HTERT RPE-1 (cell line): ENCODE results near the gene CATSPER1.
"Not testable (repeated sequence)": the region's sequence is repeated elsewhere in the genome, so short reads cannot be mapped to it uniquely, and the experiment has no call there.

Experiments
- in situ Hi-C: fragments of 300-500 bp; cut with MboI; formaldehyde crosslinking; loops from 4 replicates; pipeline ENCODE4 v1.14.3; 2020; ENCODE audit warnings: low sequenced_read_pairs

CATSPER1 gene

DNA sequence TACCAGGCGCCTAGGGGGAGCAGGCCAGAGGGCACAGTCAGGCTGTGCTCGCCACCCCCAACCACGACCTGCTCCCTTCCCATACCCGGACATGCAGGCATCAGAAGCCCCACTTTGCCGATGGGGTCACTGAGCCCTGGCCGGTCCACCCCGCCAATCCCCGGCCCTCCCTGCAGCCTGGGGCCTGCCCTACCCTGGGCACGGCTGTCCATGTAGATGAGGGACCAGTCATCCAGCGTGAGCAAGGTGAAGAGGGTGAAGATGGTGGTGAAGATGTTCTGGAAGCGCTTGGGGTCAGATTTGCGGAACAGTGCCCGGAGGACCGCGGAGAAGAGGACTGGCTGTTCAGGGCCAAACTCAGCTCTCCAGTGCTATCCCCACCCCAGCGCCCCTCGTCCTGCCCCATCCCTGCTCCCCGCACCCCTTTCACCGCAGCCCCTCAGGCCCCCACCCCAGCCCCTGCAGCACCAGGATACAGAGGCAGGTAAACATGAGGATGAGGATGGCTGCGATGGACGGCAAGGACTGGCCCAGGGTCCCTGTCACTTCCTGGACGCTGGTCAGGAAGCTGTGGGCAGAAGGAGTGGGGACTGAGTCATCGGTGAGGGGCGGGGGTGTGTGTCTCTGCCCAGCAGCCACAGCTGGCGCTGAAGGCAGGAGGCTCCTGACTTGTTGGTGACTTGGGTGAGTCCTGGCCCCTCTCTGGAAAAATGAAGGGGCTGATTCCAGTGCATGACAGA lies 5.5 kb downstream of the CATSPER1 start:
- in situ Hi-C loops, result no loop called here

DNA sequence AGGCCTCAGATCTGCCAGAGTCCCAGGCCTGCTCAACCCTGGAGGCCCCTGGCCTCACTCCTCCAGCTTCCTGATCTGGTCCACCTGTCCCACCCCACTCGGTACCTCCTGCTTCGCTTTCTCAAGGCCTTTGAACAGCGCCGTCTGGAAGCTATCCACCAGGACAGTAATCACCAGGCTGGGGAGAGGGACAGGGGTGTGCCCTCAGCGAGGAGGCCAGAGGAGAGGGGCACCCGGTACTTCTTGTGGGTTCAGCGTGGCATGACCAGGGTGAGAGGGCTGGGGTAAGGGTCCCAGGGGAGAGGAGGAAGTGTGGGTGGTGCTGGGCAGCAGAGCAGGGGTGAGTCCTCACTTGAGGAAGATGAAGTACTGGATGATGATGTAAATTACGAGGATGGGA lies 6.1 kb downstream of the CATSPER1 start:
- in situ Hi-C loops, result no loop called here

DNA sequence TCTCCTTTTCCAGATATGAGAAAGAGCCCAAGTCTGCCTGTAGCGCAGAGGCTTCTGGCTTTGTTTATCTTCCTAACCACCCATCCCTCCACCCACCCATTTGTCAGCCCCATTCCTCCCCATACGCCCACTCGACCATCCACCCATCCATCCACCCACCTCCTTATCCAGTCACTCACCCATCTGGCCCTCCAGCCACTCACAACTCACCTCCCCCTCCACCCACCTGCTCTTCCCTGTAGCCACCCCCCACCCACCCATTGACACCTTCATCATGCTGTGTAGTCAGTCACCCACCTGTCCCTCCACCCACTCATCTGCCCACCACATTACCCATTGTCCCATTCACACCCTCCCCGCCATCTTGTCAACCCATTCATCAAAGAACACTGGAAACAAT lies 9.0 kb downstream of the CATSPER1 start:
- in situ Hi-C loops, result no loop called here

DNA sequence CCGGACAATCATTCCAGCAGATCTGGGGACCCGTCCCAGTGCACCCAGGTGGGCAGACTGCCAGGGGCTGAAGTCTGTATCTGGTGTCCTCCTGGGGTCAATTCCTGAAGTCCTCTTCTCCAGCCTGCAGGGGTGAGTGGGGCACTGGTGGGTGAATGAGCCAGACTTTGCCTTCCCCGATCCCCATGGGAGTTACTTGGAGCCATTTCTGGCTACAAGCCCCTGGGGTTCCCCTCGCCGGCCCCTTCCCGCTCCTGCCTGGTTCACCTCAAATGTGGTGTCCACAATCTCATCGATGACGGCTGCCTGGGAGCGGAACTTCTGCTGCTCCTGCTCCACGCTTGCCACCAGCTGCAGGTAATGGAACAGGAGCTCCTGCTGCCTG lies 9.5 kb downstream of the CATSPER1 start:
- in situ Hi-C loops, result no loop called here

DNA sequence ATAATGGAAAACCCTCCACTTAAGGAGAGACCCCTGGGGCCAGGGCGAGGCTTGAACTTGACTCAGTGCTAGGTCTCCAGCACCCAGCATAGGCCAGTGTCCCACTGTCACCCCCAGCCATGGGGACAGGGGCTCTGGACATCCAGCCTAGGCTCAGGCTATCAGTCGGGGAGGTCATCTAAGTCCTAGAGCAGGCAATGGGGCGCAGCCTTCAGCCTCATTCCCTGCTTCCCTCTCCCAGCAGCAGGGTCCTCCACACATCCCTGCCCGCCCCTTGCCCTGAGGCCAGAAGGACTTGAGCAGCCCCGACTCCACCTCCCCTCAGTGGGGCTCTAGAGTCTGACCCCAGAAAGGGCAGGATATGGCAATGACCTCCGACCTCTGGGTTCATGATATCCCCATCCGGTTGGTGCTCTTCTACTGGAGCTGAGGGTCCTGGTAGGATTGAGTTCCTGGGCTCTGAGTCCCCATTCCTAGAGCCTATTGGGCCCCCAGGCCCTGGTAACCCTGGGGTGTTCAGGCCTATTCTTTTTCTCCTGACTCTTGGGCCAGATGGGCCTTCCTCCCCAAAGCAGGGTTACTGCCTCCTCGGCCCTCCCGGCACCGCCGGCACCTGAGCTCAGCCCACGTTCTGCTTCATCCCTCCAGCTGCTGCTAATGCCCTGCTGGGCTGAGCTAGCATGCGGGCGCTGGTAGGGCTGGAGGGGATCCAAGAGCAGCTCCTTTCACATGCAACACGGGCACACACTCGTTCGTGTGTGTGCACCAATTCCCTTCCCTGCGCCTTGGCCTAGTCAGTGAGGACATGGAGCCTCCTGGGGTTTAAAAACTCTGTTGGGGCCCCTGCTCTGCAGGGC lies 10.1 kb downstream of the CATSPER1 start:
- in situ Hi-C loops, result no loop called here

DNA sequence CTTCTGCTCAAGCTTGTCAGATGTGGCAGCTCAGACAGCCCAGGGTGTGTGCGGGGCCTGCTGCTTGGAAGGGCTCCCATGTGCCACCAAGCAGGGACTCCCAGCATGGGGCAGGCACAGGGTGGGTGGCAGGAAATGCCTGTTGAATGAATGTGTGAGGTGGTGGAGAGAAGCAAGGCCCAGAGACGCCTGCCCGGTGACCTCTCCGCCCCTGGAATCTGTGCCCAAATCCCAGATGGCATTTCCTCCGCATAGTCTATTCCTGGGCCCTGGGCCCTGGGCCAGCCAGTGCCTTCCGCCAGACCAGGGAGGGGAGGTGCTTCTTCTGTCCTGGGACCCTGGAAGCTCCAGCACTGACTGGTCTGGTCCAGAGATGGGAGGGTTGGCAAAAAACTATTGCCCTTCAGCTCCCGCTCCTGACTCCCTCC lies 10.8 kb downstream of the CATSPER1 start:
- in situ Hi-C loops, result no loop called here

DNA sequence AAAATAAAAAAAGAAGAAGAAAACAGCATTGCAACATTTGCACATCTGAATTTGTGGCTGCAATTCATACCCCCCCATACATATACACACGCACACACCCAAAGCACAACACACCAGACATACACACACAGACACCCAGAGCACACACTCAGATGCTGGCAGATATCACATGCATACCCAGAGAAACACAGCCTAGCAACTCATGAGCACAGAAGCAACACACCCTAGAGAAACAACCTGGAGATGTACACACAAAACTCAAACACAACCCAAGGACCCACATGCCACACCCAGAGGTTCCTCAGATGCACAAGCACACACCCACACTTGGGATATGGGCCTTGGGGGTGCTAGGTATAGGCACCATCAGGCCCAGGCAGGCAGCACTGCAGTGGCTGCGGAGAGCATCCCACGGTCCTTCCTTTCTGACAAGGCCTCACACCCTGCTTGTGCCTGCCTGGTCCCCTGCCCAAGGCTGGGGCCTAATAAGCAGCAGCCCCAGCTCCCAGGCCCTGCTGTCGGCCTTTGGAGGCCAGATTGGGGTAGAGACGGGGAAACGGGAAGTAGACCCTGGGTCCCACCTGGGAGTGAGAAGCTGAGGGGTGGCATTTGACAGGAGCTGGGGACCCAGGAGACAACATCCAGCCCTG lies 11.3 kb downstream of the CATSPER1 start:
- in situ Hi-C loops, result no loop called here

DNA sequence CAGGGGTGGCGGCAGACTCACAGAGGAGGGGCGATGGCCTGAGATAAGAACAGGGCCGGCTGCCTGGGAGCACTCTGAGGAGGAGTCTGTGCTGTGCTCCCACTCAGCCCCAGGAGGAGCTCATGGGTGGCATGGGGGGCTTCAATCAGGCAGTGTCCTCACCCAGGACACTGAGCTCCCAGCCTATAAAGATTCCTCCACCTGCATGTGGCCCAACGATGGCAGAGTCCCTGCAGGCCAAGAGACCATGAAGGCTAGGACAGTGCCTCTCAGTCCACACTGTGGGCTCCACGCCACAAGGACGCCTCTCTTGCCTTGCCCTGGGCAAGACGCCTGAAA lies 12.5 kb downstream of the CATSPER1 start:
- in situ Hi-C loops, result no loop called here

DNA sequence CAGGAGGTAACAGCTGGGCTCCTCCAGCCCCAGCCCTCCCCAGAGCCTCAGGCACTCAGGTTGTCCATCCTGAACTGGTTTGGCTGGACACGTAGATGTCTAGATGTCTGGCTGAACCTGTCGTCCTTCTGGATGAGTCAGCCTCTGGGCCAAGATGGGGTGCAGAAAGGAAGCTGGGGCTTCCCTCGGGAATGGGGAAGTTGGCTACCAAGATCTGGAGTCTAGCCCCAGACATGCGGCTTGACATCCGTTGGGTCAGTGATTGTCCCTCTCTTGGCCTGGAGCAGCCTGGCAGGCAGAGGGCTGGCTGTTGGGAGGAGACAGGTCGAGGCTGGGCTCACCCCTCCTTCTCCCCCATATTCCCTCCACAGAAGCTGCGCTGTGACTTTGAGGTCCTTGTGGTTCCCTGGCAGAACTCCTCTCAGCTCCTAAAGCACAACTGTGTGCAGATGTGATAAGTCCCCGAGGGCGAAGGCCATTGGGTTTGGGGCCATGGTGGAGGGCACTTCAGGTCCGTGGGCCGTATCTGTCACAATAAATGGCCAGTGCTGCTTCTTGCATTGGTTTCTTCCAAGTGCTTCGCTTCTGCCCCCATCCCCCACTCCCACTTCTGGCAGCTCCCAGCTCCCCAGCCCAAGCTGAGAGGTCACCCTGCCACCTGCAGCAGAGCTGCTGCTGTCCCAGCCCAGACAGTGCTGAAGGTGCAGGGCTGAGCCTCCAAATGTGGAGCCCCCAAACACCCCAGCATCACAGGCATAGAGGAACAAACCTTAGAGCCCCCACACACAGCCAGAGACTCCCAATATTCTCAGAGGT lies 13.1 kb downstream of the CATSPER1 start:
- in situ Hi-C loops, result no loop called here

DNA sequence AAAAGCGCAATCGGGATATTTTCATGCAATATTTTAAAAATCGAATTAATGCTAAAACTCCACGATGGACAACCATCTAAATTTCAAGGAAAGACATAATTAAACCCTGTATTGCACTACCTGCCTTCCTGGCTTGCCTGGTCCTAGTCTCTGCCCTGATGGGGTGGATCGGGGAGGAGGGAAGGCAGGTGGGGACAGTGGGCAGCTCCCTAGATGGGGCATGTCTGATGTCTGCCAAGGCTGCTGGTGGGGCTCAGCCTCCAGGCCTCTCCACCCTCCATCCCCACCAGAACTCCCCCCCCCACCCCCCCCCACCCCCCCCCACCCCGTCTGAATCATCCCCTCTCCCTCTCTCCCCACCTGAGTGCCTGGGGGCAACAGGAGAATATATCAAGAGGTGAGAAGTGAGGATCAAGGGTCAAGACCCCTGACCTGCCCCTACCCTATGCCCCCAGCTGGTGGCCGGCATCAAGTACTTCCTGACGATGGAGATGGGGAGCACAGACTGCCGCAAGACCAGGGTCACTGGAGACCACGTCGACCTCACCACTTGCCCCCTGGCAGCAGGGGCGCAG lies 13.8 kb downstream of the CATSPER1 start:
- in situ Hi-C loops, result no loop called here

DNA sequence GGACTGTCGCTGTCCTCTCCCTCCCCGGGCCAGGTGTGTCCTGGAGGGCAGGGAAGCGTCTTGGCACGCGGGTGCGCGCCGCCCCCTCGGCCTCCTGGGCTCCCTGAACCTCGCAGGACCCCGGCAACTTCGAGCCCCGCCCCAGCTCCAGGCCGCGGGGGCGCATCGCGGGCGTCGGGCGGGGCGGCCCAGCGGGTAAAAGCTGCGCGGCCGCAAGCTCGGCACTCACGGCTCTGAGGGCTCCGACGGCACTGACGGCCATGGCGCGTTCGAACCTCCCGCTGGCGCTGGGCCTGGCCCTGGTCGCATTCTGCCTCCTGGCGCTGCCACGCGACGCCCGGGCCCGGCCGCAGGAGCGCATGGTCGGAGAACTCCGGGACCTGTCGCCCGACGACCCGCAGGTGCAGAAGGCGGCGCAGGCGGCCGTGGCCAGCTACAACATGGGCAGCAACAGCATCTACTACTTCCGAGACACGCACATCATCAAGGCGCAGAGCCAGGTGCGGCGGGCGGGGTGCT lies 14.4 kb downstream of the CATSPER1 start, which contains the start of gene CST6:
Gene CST6 (plus strand): TSS at position 224 of the 519 bp plus-strand sequence. CDS start 37 bp downstream, at position 261.
- in situ Hi-C loops, result no loop called here

DNA sequence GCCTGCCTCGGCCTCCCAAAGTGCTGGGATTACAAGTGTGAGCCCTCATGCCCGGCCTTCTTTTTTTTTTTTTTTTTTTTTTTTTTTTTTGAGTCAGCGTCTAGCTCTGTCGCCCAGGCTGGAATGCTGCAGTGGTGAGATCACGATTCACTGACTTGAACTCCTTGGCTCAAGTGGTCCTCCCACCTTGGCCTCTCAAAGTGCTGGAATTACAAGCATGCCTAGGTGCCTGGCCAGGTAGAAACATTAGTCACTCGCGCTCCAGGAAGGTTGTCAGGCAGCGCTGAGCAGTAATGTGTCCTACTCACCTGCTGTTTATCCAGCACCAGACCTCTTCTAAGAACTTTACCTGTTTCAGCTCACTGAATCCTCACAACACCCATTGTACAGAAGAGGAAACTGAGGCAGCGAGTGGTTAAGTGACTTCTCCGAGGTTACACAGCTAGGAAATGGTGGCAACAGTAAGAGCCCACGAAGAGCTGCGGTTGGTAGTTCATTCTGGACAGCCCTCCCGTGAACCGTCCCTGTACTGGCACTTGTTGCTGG lies 15.0 kb downstream of the CATSPER1 start:
- in situ Hi-C loops, result no loop called here

DNA sequence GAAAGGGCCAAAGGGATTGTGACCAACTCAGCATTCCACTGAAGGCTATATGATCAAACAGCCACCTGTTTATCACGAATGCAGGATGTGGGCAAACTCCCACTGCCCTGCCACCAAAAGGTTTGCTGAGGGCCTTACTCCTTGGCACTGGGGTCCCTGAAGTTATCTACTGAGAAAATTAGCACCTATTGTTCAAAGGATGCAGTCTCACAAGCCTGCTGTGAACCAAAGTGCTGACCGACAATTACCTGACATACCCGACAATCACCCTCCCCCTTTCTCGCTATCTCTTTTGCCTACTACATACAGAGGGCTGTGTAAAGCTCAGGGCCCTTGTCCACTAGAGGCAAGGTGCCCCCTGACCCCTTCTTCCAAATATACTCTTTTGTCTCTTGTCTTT lies 16.2 kb downstream of the CATSPER1 start:
- in situ Hi-C loops, result not testable (repeated sequence)

DNA sequence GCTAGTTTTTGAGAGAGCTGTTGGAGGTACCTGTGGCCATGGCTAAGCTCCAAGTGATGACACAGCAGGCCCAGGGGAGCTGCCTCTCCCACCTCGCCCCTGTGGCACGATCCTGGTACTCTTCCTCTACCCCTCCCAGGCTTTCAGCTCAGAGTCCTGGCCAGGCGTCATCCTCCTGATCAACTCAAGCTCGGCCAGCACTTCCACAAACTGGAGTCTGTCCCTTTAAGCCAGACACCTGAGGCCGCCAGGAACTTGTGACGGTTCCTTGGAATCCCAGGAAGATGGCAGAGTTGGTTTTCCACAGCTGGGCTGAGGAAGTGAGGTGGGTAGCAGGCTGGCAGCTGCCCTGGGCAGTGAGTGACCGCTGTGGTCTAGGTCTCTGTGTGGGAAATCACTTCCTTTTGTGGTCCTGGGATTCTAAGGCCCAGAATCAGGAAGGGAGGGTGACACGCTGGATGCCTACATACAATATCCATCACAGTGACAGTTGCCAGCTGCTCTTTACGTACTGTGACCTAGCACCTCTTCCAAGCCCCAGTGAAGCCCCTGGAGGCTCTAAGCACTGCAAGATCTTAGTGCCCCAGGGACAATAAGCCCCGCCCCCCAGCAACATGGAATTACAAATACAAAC lies 17.7 kb downstream of the CATSPER1 start:
- in situ Hi-C loops, result no loop called here

DNA sequence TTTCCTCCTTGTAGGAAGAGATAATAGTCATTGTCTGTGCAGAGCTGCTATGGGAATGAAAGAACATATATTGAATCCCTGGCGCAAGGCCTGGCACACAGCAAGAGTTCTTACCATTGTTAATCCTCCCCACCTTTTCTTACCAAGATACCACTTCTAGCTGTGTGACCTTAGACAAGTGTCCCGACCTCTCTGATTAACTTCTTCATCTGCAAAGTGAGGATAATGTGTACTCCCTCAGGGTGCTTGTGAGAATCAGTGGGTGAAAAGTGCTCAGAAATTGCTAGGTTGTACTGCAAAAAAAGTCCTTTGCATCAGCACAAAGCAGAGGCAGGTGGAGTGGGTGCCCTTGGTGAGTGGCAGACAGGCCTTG lies 18.2 kb downstream of the CATSPER1 start:
- in situ Hi-C loops, result no loop called here

DNA sequence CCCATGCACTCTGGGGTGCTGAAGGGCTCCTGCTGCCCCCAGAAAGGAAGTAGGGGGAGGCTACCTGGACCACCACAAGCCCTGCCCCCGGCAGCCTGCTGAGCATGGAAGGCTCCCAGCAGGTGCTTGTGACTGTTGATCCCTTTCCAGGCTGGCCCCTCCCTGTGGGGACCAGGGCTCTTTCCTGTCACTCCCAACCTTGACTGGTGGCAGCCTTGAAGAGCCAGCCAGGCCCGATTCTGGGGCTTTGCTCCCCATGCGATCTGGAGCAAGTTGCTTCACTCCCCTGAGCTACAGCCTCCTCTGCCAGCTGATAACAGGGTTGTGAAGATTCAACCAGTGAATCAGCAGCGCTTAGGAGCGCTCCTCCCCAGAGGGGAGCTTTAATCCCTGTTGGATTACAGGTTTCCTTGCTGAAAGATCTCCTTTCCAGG lies 19.1 kb downstream of the CATSPER1 start:
- in situ Hi-C loops, result no loop called here

DNA sequence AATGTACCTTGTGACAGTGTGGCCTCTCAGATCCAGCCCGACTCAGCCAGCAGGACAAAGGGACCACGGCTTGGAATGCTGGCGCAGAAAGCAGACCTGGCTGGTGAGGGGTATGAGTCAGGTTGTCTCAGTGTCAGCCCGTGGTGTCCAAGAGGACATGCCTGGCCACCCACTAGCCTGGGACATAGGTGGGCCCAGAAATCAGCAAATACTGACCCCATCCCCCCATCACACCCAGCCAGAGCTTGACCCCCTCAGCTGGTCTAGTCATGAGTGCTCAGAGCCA lies 19.4 kb downstream of the CATSPER1 start:
- in situ Hi-C loops, result no loop called here

DNA sequence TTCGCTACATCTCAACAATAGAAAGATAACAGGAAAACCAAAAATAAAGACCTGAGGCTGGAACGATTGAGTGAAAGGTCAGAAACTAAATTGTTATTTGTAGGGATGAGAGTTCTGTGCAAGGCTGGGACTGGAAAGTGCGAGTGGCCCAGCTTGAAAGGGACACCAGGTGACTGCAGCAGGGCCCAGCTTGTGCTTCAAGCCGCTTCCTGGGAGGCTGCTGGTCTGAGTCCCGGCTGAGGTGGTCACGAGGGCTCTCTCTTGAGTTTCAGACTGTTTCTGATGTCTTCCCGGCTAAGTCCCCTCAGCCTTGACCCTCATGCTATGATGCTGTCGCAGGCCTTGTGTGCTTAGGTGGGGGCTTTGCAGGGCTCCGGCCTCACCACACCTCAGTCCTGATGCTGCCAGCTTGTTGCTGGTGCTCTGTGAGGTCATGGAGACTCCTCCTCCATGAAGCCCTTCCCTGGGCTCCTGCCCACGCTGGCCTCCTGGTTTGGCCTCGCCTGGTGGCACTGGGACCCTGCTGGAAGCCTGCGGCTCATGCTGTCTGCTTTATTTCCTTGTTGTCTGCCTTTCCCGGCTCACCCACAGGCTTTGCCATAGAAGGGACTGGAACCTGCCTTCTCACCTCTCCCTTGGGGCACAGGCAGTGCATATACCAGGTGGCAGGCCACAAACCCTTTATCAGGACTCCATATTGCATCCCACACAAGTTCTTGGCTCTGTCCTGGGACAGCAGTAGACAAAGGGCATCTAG lies 20.0 kb downstream of the CATSPER1 start:
- in situ Hi-C loops, result no loop called here

DNA sequence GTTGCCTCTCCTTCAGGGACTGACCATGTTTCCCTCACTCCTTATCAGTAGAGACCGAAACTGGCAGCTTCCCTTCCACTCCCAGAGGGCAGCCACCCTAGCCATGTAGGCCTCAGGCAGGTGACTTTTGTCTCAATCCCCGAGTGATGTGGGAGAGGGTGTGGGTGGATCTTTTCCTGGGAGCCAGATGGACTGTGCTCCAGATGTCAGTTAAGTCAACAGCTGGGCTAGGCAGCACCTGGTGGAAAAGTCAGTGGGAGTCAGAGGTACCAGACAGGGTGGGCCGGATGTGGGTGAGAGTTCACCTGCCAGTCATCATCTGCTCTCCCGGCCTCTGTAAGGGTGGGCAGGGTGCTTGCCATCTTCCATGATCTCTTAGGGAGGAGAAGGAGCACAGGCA lies 22.1 kb downstream of the CATSPER1 start:
- in situ Hi-C loops, result no loop called here
